ENCODE results near the gene GOLGA8M.
"Not testable (repeated sequence)": the region's sequence is repeated elsewhere in the genome, so short reads cannot be mapped to it uniquely, and the experiment has no call there.

Gene GOLGA8M

DNA sequence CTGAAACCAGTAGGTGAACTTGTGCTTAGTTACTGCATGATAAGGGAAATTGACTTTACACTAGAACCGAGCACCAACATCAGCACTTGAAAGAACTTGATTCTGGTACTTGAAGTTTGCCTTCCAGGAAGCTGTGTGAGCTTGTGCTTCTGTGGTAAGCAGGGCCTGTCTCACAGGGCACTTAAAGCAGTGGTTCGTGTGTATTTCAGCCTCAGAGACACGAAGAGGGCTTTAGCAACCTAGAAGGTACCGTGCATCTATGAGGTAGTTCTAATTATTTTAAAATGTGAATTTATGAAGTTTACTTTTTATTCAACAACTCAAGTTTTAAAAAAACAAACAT, 56.2 kb downstream of the GOLGA8M start:
- H3K9ac ChIP-seq (ENCODE audit: low read length); H3K36me3 ChIP-seq (ENCODE audit: insufficient read depth, low read length); H3K27ac ChIP-seq (ENCODE audit: low read depth, low read length); H3K4me3 ChIP-seq (ENCODE audit: low read depth in 1 of 2, low read length in 2 of 2); H3K9me3 ChIP-seq (ENCODE audit: low read length); H3K27me3 ChIP-seq (ENCODE audit: control insufficient read depth in 1 of 2, insufficient read depth in 2 of 2, low read length in 2 of 2); H3K4me1 ChIP-seq (ENCODE audit: insufficient read depth, low read length): not testable (repeated sequence)

DNA sequence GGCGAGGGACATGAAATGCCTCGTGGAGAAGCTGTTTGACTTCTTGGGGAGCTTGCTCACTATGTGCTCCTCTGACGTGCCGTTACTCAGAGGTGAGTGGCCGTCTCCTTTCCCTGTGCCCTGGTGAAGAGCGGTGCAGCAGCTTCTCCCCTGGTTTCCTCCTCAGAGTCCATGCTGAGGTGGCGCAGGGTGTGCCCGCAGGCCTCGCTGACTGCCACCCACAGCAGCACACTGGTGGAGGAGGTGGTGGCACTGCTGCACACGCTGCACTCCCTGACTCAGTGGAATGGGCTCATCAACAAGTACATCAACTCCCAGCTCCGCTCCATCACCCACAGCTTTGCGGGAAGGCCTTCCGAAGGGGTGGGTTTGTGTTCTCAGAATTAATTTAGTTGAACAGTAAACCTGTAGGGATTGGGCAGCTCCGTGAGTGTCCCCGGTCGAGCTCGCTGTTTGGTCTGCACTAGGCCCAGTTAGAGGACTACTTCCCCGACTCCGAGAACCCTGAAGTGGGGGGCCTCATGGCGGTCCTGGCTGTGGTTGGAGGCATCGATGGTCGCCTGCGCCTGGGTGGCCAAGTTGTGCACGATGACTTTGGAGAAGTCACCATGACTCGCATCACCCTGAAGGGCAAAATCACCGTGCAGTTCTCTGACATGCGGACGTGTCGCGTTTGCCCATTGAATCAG, 56.7 kb downstream of the GOLGA8M start:
- not testable (repeated sequence) for H3K9ac ChIP-seq (ENCODE audit: low read length); H3K9me3 ChIP-seq (ENCODE audit: low read length); H3K27ac ChIP-seq (ENCODE audit: low read depth, low read length); H3K4me3 ChIP-seq (ENCODE audit: low read depth in 1 of 2, low read length in 2 of 2); H3K27me3 ChIP-seq (ENCODE audit: control insufficient read depth in 1 of 2, insufficient read depth in 2 of 2, low read length in 2 of 2); H3K36me3 ChIP-seq (ENCODE audit: insufficient read depth, low read length); H3K4me1 ChIP-seq (ENCODE audit: insufficient read depth, low read length)

GRCh38 chr15:28654194-28654593, 58.0 kb downstream of the GOLGA8M start:
- not testable (repeated sequence) for H3K36me3 ChIP-seq (ENCODE audit: insufficient read depth, low read length)

DNA sequence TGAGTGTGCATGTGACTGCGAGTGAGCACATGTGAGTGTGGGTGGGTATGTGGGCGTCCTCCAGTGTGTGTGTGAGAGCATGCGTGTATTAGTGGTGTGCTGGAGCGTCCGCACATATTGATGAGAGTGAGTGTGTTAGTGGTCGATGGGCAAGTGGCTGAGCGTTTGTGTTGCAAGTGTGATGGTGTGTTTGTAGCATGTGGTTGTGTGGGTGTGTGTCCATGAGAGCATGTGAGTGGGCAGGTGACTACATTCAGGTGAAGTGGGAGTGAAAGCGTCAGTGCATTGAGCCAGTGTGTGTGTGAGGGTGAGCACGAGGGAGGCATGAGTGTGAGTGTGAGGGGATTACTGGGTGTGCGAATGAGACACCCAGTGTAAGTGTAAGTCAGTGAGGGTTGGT, 59.7 kb downstream of the GOLGA8M start:
- H3K27ac ChIP-seq (ENCODE audit: low read depth, low read length); H3K27me3 ChIP-seq (ENCODE audit: control insufficient read depth in 1 of 2, insufficient read depth in 2 of 2, low read length in 2 of 2); H3K9me3 ChIP-seq (ENCODE audit: low read length); H3K36me3 ChIP-seq (ENCODE audit: insufficient read depth, low read length); H3K4me1 ChIP-seq (ENCODE audit: insufficient read depth, low read length); H3K4me3 ChIP-seq (ENCODE audit: low read depth in 1 of 2, low read length in 2 of 2); H3K9ac ChIP-seq (ENCODE audit: low read length): not testable (repeated sequence)

More at GRCh38 chr15:28654194-28654593, 58.0 kb downstream of the GOLGA8M start:
- H3K4me3 ChIP-seq (ENCODE audit: low read depth in 1 of 2, low read length in 2 of 2); H3K4me1 ChIP-seq (ENCODE audit: insufficient read depth, low read length); H3K9me3 ChIP-seq (ENCODE audit: low read length); H3K27me3 ChIP-seq (ENCODE audit: control insufficient read depth in 1 of 2, insufficient read depth in 2 of 2, low read length in 2 of 2); H3K9ac ChIP-seq (ENCODE audit: low read length); H3K27ac ChIP-seq (ENCODE audit: low read depth, low read length): not testable (repeated sequence)
